Measurements from ENCODE around the gene ZNF2.
A peak's percentile ranks its signal among the peaks of the same experiment; 100 is the strongest.

ZNF2 gene

DNA sequence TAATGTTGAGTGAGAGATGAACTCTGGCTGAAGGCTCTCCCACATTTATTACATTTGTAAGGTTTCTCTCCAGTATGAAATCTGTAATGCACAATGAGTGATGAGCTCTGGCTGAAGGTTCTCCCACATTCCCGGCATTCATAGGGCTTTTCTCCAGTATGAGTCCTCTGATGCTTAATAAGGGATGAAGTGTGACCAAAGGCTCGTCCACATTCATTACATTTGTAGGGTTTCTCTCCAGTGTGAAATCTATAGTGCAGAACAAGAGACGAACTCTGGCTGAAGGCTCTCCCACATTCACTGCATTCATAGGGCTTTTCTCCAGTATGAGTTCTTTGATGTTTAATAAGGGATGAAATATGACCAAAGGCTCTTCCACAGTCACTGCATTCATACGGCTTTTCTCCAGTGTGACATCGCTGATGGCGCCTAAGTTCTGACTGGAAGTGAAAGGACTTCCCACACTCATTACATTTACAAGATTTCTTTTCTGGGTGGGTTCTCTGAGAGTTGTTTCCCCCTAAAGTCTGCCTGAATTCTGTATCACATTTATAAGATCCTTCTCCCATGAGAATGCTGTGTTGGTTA is 16.1 kb upstream of the ZNF2 start:
- TF ChIP-seq, protein P1, sequence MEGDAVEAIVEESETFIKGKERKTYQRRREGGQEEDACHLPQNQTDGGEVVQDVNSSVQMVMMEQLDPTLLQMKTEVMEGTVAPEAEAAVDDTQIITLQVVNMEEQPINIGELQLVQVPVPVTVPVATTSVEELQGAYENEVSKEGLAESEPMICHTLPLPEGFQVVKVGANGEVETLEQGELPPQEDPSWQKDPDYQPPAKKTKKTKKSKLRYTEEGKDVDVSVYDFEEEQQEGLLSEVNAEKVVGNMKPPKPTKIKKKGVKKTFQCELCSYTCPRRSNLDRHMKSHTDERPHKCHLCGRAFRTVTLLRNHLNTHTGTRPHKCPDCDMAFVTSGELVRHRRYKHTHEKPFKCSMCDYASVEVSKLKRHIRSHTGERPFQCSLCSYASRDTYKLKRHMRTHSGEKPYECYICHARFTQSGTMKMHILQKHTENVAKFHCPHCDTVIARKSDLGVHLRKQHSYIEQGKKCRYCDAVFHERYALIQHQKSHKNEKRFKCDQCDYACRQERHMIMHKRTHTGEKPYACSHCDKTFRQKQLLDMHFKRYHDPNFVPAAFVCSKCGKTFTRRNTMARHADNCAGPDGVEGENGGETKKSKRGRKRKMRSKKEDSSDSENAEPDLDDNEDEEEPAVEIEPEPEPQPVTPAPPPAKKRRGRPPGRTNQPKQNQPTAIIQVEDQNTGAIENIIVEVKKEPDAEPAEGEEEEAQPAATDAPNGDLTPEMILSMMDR (IDR thresholded peaks at IDR 0.05; ENCODE audit: insufficient read depth, missing control alignments) = no peak
- FAIRE-seq (no peak), DNase-seq (ENCODE audit: insufficient read length, low spot score) (no peak)

DNA sequence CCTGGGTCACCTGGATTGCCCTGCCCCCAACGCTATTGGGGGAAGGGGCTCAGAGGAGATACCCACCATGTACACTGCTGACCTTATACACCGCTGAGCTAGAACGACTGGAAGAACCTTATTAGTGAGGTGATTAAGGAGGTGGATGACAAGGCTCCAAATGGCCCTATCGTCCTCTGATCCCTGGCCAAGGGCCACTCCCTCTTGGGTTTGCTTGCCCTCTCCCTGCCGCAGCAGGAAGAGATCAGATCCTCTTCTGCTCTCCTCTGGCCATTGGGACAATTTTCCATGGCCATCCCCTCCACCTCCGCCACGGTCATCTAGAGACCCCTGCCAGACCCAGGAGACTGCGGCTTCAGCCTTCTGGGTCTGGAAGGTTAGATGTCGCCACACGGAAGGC is 7.2 kb upstream of the ZNF2 start:
- TF ChIP-seq, protein P1 (IDR thresholded peaks at IDR 0.05; ENCODE audit: insufficient read depth, missing control alignments) = no peak
- FAIRE-seq = no peak
- no peak for DNase-seq (ENCODE audit: insufficient read length, low spot score)

DNA sequence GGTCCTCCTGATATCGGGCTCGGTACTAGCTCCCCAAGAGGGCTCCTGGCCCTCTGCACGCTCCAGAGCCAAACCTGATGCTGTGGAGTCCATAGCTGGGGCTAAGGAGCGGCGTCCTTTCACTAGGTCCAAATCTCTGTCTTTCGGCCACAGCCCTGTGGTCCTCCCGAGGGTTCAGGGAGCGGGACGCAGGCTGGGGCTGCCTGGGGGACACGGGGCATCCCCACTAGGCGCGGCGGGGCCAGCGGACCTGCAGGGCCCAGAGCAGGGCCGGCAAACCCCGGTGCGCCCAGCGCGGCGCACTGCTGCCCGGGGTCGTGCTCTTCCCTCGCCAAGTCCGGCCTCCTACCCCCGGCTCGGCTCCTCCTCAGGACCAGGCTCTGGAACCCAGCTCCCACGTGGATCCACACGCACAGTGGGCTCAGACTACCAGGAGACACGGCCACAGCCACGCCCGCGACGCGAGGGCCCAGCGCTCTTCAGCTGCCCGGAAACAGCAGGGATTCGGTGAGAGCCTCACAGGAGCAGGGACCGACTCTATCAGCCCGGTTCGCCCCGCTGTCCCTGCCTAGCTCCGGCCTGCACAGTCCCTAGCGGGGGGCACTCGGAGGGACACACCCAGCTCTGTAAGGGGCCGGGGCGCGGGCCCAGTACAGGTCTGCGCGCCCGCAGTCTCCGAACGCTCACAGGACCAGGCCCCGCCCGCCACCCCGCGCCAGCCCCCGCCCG is 6.6 kb upstream of the ZNF2 start:
- TF ChIP-seq, protein P1 (IDR thresholded peaks at IDR 0.05; ENCODE audit: insufficient read depth, missing control alignments) = no peak
- FAIRE-seq (no peak), DNase-seq (ENCODE audit: insufficient read length, low spot score) (no peak)

DNA sequence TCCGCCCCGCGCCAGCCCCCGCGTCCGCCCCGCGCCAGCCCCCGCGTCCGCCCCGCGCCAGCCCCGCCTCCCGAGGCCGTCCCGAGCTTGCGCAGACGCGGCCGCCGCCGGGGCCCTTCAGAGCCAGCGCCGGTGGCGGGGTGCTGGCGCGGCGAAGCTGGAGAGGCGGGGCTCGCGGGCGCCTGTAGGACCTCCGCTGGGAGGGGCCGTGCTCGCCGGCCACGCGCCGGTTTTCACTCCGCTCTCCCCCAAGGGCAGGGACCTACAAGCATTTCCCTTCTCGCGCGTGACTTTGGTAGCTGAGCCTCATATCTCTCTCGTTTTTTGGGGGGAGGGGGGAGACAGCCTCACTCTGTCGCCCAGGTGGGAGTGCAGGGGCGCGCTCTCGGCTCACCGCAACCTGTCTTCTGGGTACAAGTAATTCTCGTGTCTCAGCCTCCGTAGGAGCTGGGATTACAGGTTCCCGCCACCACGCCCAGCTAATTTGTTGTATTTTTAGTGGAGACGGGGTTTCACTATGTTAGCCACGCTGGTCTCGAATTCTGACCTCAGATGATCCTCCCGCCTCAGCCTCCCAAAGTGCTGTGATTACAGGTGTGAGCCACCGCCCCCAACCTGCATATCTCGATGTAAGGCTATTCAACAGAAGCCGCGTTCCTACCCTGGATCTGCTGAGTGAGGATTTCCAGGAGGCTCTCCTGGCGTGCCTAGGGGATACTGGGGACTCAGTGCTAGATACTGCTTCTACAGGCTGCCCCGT is 5.7 kb upstream of the ZNF2 start, which contains the start of gene ZNF514:
ZNF514 (minus strand) TSS at position 159 of the 760 bp plus-strand sequence. CDS start 6,595 bp downstream, outside the sequence.
- TF ChIP-seq, protein P1 (IDR thresholded peaks at IDR 0.05; ENCODE audit: insufficient read depth, missing control alignments) = no peak
- DNase-seq (ENCODE audit: insufficient read length, low spot score) (peak; percentile 47), FAIRE-seq (no peak)

DNA sequence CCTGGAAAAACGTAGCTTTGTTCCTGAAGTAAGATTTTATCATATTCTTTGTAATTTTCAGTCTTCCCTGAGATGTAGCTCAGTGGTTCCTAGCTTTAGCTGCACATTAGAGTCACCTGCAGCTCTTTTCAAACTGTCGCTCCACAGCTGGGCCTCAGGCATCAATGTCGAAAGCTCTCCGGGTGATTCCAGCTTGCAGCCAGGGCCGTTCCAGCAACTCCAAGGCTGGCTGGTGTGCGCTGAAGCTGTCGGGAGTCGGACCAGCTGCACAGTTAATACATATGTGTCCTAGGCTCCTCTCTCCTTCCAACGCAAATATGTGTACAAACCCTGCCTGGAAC is 609 bp upstream of the ZNF2 start:
- DNase-seq (ENCODE audit: insufficient read length, low spot score) (no peak), FAIRE-seq (no peak)
- TF ChIP-seq, protein P1 (IDR thresholded peaks at IDR 0.05; ENCODE audit: insufficient read depth, missing control alignments) = no peak

DNA sequence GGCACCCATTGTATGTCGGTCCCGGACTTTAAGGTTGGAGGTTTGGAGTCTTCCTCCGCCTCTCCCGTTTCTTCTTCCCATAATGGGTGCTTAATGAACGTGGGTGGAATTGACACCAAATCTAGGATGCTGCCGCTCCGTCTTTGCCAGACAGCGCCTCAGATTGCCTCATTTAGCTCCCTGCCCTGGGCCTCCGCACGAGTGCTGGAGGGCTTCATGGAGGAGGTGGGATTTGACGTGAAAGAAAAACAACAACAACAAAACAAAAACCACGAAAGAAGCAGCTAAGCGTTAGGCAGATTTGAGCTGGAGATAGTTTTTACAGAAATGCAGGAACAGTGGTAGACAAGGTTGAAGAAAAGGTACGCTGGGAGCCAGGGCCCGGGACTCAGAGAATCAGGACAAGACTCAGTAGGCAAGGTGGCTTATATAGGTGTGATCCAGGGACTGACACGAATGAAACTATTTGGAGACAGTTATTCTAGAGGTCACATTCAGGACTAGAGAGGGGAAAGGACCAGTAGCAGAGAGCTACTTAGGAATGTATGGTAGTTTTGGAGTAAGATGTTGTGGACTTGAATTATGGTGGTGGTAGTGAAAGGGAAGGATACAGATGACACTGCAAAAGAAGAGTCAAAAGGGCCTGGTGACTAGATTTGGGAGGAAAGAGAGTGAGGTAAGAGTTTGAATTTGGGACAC is 605 bp downstream of the ZNF2 start:
- DNase-seq (ENCODE audit: insufficient read length, low spot score) (no peak), FAIRE-seq (no peak)
- TF ChIP-seq, protein P1 (IDR thresholded peaks at IDR 0.05; ENCODE audit: insufficient read depth, missing control alignments) = no peak

Measured in D721Med (cell line).